Right ventricle myocardium inferior (tissue), 1 donor: ENCODE data around the gene MED27. TPM values are rescaled to one million over a fixed set of nuclear protein-coding genes. Genes with fewer than 3 reads are reported as not detected.
"Not testable (repeated sequence)": the region's sequence is repeated elsewhere in the genome, so short reads cannot be mapped to it uniquely, and the experiment has no call there.

Experiments used
- ATAC-seq: fragments of 200-7000 bp; cut with Tn5 transposase; one replicate; pipeline ENCODE4 v1.9.1; 2020; ENCODE audit warnings: mild to moderate bottlenecking, moderate library complexity
- DNase-seq: peaks from one replicate; pipeline ENCODE4 v3.0.0; 2021; ENCODE audit errors: missing footprints
- intact Hi-C: fragments of 100-400 bp; cut with DNase I; formaldehyde crosslinking; loops from one replicate; pipeline ENCODE4 v1.11.0; 2022
- total RNA-seq: library from RNA; stranded (reverse); fragmentation: NEBNext Ultra II Directional; extraction: Animal tissue kit (Norgen Biotek cat#: 25700); gene quantifications from one replicate; pipeline ENCODE4 v1.2.1, GENCODE V29; 2021
- donor health status: DM: no; HTN: yes; CAD: no; lungs with severe emphysema.

The MED27 gene
- total RNA-seq, 1 donor from 2014 or later, result 15.1 TPM

GRCh38 chr9:132078699-132079356 is 839 bp downstream of the MED27 start:
- DNase-seq (no peak), ATAC-seq (no peak)
- intact Hi-C loops, result no loop called here

GRCh38 chr9:132077881-132078698 is 1.6 kb downstream of the MED27 start:
- intact Hi-C loops, result no loop called here
- DNase-seq, result no peak
- no peak for ATAC-seq

- no peak for ATAC-seq
- no peak for DNase-seq
- intact Hi-C loops, result no loop called here
Observed at GRCh38 chr9:132075853-132076252, 3.8 kb downstream of the MED27 start.

- DNase-seq (no peak), ATAC-seq (no peak)
- intact Hi-C loops, result no loop called here
Observed at GRCh38 chr9:132074736-132075135, 4.9 kb downstream of the MED27 start.

- intact Hi-C loops, result no loop called here
- no peak for ATAC-seq
- no peak for DNase-seq
Observed at GRCh38 chr9:132071847-132072507, 7.7 kb downstream of the MED27 start.

- DNase-seq, result no peak
- ATAC-seq, result peak; percentile 37
- intact Hi-C loops, result no loop called here
Observed at GRCh38 chr9:132069046-132069898, 10.4 kb downstream of the MED27 start.

GRCh38 chr9:132068605-132069004 is 11.1 kb downstream of the MED27 start:
- no peak for DNase-seq
- ATAC-seq, result no peak
- intact Hi-C loops, result no loop called here

- ATAC-seq (no peak), DNase-seq (no peak)
- intact Hi-C loops, result no loop called here
Observed at GRCh38 chr9:132066511-132066910, 13.2 kb downstream of the MED27 start.

- intact Hi-C loops, result no loop called here
- no peak for ATAC-seq
- DNase-seq, result no peak
Observed at GRCh38 chr9:132066057-132066456, 13.6 kb downstream of the MED27 start.

GRCh38 chr9:132063281-132063680 is 16.4 kb downstream of the MED27 start:
- ATAC-seq (no peak), DNase-seq (no peak)
- intact Hi-C loops, result no loop called here

- ATAC-seq (no peak), DNase-seq (no peak)
- intact Hi-C loops, result no loop called here
Observed at GRCh38 chr9:132062806-132063205, 16.9 kb downstream of the MED27 start.

GRCh38 chr9:132061526-132061925 is 18.1 kb downstream of the MED27 start:
- ATAC-seq (no peak), DNase-seq (no peak)
- intact Hi-C loops, result no loop called here

GRCh38 chr9:132059361-132059760 is 20.3 kb downstream of the MED27 start:
- no peak for DNase-seq
- peak; percentile 71 for ATAC-seq

GRCh38 chr9:132058226-132058625 is 21.4 kb downstream of the MED27 start:
- intact Hi-C loops, ATAC-seq, DNase-seq: not testable (repeated sequence)

More at GRCh38 chr9:132059361-132059760, 20.3 kb downstream of the MED27 start:
- intact Hi-C loops, result no loop called here

GRCh38 chr9:132056717-132057560 is 22.7 kb downstream of the MED27 start:
- intact Hi-C loops, result no loop called here
- ATAC-seq, result no peak
- DNase-seq, result no peak

GRCh38 chr9:132055756-132056155 is 23.9 kb downstream of the MED27 start:
- ATAC-seq (no peak), DNase-seq (no peak)
- intact Hi-C loops, result no loop called here

- no peak for DNase-seq
- no peak for ATAC-seq
- intact Hi-C loops, result no loop called here
Observed at GRCh38 chr9:132054024-132054423, 25.6 kb downstream of the MED27 start.

- ATAC-seq (peak; percentile 62), DNase-seq (no peak)
- intact Hi-C loops, result no loop called here
Observed at GRCh38 chr9:132049900-132050299, 29.8 kb downstream of the MED27 start.
